Dermis blood vessel endothelial cell (primary cell): ENCODE data around the gene WWOX. TPM values are rescaled to one million over a fixed set of nuclear protein-coding genes. Genes with fewer than 3 reads are reported as not detected.

ENCODE experiments used
- DNase-seq: peaks from one replicate; pipeline ENCODE4 v3.0.0; 2010
- total RNA-seq: library from RNA; depleted of rRNA; stranded (reverse); fragments of >200 nt; gene quantifications from 2 replicates; pipeline ENCODE4 v1.2.3, GENCODE V29; 2014

WWOX gene
- total RNA-seq, 1 donor from 2014 or later = 14.5 TPM

DNA sequence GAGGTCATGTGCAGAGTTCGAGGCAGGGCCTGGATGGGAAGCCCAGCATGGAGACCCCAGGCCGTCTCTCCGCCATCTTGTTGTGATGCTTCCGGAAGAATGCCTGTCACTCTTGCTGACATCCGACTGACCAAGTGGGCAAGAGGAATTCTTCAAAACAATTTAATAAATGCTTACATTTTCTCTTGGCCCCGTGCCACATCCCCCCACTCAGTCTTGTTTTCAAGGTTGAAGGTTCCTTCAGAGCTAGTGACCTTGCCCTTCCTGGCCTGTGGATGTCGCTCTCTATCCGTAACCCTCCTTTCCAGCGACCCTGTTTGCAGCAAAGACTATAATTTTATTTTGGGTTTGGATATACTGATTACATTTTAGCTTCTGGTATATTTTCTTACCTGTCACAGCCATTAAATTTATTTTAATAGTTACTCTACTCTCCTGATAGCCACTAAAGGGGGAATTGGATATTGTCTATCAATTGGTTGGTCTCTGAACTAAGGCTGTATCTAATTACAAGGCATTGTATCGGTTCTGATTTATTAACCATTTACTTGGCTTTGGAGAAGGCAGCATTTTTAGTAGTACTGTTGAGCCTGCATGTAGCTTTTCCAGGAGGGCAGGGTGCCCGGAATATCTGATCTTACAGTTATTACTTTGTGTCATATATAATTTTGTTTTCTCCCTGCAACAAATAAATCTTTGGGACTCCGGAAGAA is 264.5 kb downstream of the WWOX start:
- no peak for DNase-seq

DNA sequence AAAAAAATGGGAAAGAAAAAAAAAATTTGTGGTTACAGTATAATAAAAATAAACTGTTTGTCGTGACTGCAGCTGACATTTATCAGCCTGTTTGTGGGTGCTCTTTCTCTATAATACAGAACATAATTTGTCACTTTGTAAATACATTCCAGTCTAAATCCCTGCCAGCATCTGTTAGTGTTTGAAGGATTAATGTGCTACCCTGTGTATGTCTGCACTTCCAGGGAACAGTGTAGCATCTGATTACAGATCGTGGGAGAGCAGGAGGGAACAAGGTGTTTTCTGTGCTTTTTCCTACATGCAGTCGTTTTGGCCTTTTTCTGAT is 265.1 kb downstream of the WWOX start:
- no peak for DNase-seq

- DNase-seq = no peak
Measured at GRCh38 chr16:78365366-78365765, 265.9 kb downstream of the WWOX start.

DNA sequence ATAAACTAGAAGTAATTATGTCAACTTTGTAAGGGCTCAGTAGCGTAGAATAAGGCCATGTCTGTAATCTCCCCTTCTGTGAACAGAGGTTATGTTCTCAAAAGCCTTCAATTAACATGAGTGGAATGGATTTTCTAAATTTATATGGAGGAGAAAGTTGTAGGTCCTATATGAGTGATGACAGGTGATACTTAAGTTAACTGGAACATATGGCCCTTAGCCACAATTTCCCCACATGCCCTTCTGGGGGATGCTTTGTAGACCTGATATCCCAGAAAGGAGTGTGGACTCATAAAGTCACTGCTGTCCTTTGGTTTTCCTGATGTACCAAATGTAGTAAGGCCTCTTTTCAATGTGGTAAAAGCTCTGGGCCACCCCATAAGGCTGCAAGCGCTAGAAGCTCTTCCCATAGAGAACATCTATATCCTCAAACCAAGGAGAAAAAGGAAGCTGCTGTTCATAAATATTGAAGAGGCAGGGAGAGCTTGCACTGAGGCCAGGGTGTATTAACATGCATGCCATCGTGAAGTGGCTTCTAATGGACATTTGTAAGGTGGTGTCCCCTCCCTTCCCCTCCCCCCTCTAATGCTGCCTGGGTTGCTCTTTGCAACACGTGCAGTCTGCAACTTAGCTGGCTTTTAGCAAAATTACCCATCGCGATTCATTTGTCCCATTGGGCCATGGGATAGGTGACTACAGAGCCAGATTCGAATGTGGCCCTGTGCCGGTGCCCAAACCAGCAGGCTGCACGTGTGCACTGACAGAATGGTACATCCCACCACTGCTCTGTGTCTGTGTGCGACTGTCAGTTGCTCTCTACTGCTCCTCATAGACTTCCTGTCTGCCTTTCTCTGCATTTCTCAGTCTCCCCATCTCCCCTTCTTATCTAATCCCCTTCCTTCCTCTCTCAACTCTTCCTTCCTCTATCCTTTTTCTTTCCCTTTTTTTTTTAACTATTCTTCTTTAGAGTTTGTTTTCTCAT is 269.0 kb downstream of the WWOX start:
- DNase-seq = no peak

GRCh38 chr16:78372277-78372676 is 272.8 kb downstream of the WWOX start:
- DNase-seq = no peak

DNA sequence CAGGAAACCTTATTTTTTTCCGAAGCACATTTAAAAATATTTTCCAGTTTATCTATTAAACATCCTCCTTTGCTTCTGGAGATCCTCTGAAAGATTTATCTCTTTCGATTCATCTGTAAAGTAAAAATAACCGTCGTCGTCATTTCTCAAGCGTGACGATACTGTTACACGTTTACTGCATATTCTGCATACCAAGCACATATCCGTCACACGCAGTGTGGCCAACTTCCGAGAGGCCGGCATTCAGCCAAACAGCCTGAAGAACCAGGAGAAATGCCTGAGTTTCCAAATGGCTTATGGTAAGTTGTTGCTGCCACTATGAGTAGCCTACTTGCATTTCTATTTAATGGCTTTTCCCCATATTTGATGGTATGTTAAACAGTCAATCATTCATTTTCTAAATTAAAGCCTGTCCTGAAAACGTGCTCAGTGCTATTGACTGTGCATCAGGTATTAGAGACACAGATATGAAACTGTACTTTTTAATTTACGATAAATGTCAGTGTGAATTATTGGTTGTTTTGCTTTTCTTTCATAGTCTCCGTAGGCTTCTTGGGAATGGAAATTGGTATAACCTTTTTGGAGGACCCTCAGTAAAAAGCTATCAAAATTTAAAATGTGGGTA is 275.7 kb downstream of the WWOX start:
- DNase-seq = no peak

DNA sequence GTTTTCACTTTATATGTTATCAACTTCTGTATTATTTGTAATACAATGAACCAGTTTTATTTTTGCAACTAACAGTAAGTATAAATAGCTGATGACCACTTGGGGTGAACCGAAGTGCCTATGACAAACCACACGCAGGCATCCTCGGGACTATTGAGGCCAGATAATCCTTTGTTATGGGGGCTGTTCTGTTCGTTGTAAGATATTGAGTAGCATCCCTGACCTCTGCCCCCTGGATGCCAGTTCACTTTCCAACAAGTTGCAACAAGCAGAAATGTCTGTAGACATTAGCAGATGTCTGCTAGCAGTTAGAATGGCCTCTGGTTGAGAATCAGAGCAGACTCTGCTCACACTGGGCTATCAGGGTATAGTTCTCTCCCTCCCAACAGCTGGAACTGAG is 277.0 kb downstream of the WWOX start:
- DNase-seq = no peak

- no peak for DNase-seq
Measured at GRCh38 chr16:78377312-78377711, 277.9 kb downstream of the WWOX start.

GRCh38 chr16:78381060-78381459 is 281.6 kb downstream of the WWOX start:
- DNase-seq = no peak

DNA sequence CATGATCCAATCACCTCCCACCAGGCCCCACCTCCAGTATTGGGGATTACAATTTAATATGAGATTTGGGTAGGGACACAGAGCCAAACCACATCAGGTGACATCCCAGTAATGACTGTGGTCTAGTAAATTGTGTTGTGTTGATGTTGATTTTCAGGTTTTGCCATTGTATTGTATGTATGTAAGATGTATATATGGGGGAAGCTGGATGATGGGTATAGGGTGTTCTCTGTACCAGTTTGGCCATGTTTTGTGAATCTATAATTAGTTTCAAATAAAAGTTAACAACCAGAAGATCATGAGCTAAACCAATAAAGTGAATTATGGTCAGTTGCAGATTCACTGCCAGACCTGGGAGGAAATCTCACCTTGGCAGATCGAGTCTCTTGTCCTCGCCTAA is 283.7 kb downstream of the WWOX start:
- DNase-seq = no peak

DNA sequence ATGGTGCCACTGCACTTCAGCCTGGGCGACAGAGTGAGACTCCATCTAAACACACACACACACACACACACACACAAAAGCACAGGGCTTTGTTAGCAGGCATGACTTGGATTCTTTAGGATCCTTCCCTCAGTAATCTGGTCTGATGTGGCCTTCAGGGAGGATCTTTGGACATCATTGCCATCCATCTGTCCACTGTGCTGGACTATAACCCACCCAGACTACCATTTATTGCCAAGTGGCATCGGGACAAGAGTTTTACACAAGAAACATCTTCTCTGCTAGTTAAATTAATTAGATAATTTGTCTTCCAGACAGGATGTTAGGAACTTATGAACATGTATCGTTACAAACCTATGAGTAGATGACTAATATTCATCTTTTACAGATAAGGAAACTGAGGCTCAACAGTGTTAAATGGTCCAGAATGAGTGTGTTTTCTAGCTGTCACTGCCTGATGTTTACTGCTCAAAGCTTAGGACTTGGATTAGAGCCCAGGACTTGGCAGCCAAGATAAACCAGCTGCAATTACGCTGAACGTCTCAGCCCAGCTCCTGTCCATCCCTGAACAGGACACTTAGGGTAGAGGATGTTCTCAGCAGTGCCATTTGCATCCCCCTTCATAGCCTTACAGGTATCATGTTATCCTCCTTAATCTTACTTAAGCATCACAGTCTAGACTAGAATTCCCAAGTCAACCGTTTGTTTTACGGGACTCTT is 285.8 kb downstream of the WWOX start:
- no peak for DNase-seq

DNA sequence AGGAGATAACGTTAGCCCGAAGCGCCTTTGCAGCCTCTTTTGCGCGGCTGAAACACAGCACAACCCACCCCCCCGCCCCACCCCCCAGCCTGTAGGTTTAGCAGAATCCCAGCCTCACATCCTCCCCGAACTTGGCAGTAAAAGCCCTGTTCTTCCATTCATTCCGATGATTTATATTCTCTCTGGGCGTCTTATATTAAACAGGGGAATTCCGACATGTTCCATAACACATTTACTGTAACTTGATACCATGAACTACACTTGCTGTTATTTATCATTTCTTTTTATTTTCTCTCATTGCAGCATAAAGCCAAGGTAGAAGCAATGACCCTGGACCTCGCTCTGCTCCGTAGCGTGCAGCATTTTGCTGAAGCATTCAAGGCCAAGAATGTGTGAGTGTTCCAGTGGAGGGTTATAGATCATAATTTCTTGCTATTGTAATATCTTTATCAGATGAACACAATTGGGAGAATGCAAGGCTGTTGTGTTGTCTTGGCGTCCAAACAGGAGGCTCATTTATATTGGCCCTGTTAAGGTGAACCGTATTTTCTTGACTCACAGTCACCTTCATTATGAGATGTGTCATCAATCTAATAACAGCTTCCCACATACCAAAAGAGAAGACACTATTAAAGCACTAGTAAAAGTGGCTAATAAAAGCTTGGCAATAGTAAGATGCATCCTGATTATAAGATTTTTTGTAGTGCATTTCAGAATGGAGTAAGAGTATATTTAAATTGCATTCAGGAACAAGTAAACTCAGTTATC is 287.3 kb downstream of the WWOX start:
- DNase-seq = no peak

DNA sequence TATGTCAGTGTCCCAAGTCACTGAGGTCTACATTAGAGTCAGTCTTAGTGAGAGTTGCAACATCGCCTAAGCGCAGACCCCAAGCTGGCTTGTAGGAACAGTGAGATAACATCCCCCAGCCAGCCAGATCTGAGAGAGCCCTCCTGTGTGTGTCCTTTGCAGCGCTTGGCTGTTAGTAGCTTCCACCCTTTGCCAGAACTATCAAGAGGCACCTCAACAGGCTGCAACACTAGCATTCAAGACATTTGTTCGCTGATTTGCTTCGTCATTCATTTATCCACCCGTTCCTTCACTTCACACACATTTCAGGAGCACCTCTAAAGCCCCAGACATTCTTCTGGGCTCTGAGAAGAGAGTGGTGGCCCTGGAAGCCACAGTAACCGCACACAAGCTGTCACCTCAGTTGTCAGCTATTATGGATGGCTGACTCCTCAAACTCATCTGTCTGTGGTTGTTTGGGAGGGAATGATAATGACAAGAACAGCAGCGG is 289.6 kb downstream of the WWOX start:
- DNase-seq = no peak

DNA sequence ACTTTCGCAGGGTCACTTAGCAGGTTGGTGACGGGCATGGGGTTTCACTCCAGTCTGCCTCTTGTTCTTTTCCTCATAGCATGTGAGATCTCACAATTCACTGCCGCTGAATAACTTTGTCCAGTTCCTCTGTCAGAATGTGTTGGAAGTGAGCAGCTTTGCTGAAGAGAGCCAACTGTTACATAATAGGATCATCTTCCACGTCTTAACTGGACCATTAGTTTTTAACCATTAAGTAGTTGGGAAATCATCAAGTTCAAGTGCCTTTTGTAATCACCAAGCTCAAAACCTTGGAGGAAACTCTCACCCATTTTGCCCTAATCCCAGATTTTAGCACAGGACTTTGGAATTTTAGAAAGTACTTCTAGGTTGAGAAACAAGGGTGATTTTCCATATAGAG is 290.6 kb downstream of the WWOX start:
- DNase-seq = no peak

- DNase-seq = no peak
Measured at GRCh38 chr16:78390508-78391324, 291.3 kb downstream of the WWOX start.

- no peak for DNase-seq
Measured at GRCh38 chr16:78392585-78393195, 293.2 kb downstream of the WWOX start.

DNA sequence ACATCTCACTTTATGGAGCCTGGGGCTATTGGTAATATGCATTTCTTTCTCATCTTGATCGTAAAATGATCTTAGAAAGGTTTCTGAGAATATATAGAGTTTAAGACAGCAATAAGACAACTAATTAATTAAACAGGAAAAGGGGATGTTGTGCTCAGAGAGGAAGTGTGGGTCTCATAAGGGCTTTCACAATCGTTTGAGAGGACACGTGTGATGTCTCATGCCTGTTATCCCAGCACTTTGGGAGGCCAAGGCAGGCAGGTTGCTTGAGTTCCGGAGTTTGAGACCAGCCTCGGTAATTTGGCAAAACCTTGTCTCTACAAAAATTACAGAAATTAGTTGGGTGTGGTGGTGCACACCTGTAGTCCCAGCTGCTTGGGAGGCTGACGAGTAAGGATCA is 295.6 kb downstream of the WWOX start:
- DNase-seq = no peak

DNA sequence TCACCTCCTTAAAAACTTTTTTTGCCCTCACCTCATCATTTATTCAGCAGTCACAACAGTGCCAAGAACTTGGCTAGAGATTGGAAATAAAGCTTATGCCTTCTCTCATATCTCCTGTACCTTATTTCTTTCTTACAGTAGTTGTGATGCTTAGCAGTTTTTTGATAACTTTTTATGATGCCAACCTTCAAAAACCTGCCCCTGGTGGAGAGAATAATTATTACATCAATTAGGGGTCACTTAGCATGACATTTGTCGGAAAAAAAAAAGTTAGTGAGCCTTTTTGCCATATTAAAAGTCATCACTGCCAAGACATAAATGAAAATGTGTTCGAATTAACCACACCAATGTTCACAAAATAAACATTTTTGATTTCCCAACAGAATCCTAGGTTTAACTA is 296.6 kb downstream of the WWOX start:
- DNase-seq = no peak

GRCh38 chr16:78396673-78397072 is 297.2 kb downstream of the WWOX start:
- no peak for DNase-seq

DNA sequence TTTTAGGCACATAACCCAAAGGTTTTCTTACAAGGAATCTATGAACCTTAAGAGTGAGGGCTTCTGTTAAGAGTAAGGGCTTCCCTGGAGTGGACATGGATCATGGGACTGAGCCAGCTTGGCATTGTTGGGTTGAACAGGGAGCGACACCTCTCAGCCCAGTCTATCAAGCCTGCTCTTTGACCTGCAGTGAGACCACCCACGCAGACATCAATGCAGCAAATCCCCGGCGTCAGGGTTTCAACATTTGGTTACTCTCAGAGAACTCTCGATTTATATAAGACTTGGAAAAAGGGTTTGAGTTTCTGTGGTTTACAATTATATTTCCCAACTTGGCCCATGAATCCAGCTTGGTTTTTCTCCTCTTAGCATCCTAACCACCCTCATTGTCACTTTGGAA is 299.9 kb downstream of the WWOX start:
- no peak for DNase-seq

DNA sequence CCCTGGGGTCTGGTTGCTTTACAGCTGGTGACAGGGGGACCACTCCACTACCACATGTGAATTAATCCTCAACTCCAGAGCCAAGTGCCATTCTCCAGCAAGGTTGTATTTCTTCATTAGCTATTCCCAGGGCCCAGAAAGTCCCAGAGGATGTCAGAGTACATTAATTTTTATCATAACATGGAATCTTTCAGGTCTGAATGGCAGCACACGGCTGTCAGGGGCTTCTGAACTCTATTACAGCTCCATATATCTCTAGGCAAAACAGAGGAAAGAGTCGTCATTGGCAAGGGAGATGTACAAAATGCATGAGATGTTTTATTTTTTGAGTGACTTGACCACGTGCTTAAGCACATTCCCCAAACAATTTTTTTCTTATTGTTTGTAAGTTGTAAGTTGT is 303.4 kb downstream of the WWOX start:
- no peak for DNase-seq
